ENCODE measurements around the gene DNAJC18.
"Not testable (repeated sequence)": the region's sequence is repeated elsewhere in the genome, so short reads cannot be mapped to it uniquely, and the experiment has no call there.

Gene DNAJC18

DNA sequence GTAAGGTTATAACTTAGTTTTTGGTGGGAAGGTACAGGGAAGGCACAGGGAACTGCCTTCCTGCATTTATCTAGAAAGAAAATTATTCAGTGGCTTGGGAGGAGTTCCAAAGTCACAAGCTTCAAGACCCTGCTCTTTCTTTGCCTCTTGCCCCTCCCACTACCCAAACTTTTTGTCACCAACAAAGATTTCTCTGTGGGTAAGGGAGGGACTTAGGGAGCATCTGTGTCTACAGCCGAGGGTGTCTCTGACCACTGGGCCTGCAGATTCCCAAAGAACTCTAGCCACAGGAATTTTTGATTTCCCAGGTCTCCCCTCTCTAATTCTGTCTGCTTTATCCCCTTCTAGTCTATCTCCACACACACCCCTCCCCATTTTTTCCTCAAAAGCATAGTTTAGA is 21.1 kb upstream of the DNAJC18 start:
- DNase-seq = no peak

DNA sequence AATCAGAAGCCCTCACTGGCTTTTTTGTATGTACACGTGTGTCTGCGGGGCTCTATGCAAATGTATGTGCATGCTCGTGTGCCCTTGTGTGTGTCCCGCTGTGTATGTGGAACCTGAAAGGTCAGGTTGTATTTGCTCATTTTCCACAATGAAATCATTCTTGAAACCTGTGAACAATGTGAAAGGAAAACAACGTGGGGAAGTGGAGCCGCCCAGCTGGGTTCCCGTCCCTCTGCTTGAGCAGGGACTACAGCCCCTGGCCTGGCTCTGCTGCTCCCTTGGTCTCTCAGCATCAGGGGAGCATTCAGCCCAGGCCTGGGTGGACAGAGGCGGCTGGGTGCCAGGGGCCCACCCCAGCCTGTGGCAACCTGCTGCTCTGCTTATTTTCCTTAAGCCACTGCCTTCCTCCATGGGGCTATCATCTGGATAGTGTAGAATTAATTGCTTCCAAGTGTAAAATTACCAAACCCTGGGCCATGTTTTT is 20.2 kb upstream of the DNAJC18 start:
- DNase-seq = no peak

DNA sequence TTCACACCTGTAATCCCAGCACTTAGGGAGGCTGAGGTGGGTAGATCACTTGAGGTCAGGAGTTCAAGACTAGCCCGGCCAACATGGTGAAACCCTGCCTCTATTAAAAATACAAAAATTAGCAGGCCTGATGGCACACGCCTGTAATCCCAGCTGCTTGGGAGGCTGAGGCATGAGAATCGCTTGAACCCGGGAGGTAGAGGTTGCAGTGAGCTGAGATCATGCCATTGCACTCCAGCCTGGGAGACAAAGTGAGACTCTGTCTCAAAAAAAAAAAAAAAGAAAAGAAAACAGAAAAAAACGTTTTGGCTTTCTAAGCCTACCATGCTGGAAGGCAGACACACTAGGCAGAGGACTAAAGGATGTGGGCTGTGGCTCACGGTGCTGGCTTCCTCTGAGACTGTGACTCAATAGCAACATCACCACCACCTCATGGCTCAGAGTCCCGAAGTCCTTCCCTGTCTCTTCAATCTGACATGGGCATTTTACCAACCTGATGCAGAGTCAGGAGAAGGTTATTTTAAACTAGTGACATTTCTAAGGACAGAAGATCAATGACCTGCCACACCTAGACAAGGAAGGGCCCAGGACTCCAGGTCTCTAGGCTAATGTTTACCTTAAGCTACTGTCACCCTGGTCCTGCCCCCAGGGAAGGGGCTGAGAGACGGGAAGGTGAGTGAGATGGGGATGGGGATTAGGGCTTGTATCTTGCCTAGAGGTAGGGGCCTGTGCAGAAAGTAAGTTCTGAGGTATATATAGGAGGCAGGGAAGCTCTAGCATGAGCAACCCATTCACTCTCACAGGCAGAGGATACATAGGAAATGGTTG is 19.5 kb upstream of the DNAJC18 start:
- DNase-seq = no peak

DNA sequence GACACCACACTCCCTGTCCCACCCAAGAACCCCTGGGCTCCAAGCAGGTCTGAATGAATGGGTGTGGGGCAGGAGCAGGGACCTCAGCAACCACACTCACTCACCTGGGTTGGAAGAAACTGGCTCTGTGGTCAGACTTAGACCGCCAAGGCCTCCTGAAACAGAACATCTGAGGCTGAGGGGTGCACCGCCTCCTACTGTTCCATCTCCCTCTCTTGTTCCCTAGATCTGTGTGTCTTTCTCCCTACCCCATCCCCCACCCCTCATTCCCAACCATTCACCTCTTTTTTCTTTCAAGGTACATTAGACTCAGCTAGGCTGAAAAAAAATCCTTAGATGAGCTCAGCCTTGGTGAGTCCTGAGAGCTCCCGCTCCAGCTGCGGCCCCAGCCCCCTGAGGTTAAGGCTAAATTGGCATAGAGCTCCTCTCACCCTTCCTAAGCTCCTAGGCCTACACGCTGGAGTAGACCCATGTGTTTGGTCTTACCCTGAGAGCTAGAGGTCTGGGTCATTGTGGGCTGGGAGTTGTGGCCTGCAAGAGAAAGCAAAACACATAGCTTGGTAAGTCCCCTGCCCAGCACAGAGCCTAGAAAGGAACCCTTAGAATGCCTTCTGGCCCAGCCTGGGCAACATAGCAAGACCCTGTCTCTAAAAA is 18.5 kb upstream of the DNAJC18 start:
- no peak for DNase-seq

DNA sequence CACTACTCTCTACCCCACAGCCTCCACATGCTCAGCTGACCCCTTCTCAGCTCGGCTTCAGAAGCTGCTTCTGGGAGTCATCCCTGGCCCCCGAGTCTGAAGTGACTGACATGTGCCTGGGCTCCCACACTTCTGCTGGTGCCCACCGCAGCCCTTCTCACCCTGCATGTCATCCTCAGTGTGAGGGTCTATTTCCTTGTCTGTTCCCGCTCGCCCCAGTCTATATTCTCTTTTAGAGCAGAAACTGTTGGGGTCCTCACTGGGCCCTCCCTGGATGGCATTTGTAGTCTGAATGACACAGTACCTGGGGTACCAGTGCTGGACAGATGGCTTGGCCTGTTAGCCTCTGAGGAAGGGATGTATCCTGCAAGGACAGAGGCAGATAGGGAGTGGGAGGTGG is 17.9 kb upstream of the DNAJC18 start:
- no peak for DNase-seq

DNA sequence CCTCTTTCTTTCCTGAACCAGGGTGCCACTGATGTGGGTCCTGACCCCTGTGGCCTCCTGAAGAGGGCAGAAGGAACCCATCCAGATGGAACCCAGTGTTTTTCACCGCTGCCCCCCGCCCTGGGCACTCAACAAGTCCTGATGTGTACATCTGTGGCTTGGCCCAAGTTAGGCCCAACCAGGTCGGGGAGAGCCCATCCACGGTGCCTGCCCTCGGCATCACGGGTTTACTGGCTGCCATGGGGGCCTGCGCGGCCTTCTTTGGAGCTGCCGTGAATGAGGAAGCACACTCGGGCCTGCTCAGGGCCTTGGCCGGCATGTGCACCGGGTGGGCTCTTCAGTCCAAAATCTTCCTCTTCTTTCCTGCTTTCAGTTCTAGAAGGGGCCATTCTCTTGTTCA is 17.5 kb upstream of the DNAJC18 start:
- DNase-seq = no peak

DNA sequence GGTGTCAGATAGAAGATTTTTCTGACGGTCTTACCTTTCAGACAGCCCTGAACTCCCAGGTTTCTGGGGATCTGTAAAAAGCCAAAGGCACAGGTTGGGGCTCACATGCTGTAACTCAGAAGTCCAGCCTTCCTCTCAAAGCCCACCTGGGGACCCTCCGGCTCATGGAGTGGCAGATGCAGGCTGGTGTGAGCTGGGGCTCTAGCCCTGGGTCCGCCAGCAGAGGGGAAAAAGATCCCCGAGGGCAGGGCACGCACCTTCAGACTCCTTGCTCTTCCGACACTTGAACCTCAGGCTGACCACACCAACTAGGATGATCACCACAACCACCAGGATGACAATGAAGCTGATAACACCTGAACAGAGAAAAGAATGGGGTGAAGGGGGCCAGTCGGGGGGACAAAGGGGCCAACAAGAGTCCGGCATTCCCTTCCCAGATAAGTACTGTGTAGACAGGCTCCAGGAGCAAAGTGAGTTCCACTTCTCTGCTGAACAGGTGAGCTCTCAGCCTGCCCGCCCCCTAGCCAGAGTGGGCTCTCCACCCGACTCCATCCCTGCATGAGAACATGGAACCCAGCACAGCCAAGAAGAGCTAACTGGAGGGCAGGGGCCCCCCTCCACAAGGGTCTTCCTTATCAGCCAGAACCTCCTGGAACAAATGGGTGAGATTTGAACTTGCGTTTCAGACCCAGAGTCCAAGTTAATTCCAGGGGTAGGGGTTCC is 15.4 kb upstream of the DNAJC18 start:
- DNase-seq = no peak

DNA sequence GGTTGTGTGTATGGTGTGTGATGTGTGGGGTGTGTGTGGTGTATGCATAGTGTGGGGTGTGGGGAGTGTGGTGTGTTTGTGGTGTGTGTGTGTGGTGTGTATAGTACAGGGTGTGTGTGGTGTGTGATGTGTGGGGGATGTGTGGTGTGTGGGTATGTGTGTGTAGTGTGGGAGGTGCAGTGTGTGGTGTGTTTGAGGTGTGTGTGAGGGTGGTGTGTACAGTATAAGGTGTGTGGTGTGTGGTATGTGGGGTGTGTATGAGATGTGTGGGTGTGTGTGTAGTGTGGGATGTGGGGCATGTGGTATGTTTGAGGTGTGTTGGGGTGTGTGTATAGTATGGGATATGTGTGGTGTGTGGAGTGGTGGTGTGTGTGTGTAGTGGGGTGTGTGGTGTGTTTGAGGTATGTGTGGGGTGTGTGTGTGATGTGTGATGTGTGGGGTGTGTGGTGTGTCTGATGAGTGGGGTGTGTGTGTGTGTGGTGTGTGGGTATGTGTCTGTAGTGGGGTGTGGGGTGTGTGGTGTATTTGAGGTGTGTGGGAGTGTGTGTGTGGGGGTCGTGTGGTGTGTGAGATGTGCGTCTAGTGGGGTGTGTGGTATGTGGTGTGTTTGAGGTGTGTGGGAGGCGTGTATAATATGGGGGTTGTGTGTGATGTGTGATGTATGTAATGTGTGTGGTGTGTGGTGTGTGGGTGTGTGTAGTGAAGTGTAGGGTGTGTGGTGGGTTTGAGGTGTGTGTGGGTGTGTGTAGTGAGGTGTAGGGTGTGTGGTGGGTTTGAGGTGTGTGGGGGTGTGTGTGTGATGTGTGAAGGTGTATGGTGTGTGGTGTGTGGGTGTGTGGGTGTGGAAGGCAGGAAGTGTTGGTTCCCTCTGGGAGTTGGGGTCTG is 14.6 kb upstream of the DNAJC18 start:
- no peak for DNase-seq

DNA sequence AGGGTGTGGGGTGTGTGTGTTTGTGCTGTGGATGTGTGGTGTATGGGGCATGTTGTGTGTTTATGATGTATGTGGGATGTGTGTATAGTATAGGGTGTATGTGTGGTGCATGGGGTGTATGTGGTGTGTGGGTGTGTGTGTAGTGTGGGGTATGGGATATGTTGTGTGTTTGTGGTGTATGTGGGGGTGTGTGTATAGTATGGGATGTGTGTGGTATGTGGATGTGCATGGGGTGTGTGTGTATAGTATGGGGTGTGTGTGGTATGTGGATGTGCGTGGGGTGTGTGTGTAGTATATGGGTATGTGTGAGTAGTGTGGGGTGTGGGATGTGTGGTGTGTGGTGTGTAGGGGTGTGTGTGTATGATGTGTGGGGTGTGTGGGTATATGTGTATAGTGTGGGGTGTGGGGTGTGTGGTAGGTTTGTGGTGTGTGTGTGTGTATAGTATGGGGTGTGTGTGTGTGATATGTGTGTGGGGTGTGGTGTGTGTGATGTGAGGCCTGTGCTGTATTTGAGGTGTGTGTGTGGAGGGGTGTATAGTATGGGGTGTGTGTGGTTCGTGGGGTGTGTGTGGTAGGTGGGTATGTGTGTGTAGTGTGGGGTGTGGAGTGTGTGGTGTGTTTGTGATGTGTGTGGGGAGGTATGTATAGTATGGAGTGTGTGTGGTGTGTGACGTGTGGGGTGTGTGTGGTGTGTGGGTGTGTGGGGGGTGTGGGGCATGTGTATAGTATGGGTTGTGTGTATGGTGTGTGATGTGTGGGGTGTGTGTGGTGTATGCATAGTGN is 12.7 kb upstream of the DNAJC18 start:
- no peak for DNase-seq

DNA sequence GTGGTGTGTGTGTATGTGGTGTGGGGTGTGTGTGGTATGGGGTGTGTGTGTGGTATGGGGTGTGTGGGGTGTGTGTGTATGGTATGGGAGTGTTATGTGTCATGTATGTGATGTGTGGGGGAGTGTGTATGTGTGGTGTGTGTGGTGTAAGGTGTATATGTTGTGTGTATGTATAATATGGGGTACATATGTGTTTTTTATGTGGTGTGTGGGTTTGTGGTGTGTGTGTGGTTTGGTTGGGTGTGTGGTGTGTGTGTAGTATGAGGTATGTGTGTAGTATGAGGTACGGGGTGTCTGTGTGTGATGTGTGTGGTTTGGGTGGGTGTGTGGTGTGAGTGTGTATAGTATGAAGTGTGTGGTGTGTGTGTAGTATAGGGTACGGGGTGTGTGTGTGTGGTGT is 11.9 kb upstream of the DNAJC18 start:
- DNase-seq = no peak

DNA sequence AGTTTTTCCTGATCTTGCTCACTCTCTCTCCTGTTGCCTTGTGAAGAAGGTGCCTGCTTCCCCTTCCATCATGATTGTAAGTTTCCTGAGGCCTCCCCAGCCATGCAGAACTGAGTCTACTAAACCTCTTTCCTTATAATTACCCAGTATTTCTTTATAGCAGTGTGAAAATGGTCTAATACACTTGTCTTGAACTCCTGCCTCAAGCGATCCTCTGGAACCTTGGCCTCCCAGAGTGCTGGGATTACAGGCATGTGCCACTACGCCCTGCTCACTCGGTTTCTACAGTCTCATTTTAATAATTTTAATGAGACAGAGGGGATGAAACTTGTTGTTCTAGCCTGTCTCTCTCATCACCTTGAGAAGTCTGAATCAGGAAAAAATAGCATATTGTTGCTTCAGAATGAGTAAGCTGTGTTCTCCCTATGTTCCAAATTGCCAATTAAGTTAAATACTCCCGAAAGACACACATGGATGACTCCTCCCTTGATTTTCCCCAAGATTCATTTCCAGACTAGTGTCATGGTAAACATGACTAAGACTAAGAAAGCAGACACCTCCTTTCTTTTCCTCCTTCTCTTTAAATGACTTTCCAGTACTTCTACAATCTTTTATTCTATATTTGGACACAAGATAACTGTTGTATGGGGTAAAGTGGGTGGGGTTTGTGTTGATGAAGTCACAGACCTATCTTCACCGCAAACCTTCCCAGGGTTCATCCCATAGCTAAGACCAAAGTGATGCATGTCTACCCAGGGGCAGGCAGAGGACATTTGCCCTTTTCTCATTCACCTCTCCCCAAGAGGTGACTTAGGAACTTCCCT is 7.8 kb upstream of the DNAJC18 start:
- no peak for DNase-seq

DNA sequence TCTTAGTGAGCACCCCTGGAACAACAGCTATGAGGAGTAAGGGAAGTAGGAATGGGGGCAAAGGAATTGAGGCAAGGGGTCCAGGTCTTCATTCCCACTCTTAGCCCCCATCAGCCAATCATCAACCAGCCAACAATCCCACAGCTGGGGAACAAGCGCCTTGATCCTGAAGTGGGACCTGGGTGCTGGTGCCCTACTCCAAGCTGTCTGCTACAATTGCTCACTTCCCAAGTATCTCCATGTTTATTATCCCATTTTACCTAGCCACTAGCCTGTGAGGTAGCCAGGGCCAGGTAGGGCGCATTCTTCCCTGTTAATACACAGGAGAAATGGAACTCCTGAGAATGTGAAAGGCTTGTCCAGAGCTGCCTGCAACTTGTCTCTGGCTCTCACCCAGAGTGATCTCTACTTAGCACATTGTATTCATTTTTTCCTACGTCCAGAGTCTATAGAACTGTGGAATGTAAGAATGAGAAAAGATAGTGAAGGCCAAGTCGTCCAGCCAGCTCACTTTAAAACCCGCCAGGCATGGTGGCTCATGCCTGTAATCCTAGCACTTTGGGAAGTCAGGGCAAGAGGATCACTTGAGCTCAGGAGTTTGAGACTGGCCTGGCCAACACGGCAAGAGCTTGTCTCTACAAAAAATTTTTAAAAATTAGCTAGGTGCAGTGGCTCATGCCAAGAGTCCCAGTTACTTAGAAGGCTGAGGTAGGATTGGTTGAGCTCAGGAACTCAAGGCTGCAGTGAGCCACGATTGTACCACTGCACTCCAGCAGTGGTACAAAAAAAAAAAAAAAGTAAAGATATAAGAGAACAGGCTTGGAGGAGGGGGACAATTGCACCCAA is 6.2 kb upstream of the DNAJC18 start:
- DNase-seq = no peak

DNA sequence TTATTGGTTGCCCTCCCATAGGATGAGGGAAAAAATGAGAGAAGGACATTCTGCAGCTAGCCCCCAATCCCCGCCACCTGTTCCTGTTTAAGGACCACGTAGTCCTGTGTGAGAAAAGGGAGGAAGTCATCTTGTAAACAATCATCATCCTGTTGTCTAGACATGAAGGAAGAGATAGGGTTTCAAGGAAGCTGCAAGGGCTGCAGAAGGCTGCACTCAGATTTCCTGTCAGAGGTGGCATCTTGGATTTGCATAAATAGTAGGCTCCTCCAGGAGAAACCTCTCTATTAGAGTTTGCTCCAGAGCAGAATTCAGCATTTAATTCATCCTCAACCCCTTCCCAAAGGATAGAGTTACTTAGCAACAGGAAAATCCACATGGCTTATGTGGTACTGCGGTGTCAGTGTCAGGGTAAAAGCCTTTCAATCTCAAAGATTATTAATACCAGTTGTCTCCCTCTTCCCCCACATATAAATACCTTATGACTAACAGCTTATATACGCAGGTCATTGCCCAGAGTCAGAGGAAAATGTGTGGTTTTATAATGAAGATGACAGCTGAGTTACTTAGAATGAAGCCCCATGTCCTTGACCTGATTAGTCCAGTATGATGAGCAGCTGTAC is 4.6 kb upstream of the DNAJC18 start:
- DNase-seq = no peak

DNA sequence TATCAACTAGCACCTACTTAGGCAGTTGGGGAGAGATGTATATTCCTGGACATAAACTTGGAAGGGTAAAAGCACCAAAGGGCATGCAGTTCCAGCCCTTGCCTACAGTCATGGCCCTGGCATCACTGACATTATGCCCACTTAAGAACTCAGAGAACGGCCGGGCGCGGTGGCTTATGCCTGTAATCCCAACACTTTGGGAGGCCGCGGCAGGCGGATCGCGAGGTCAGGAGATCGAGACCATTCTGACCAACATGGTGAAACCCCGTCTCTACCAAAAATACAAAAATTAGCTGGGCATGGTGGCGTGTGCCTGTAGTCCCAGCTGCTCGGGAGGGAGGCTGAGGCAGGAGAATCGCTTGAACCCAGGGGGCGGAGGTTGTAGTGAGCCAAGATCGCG is 1.1 kb upstream of the DNAJC18 start:
- DNase-seq = not testable (repeated sequence)

DNA sequence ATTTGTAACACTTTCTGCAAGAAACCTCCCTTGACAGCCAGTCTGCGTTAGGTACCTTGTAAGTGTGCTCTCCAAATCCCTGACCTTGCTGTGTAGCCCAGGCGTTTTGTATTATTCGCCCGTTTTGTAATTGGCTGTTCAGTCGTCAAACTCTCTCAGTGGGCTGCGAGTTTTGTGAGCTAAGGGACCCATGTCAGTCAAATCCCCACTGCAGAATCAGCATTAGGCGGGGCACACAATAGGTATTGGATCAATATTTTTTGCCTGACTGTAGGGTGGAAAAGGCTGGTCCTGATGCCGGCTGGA is 665 bp downstream of the DNAJC18 start:
- no peak for DNase-seq

DNA sequence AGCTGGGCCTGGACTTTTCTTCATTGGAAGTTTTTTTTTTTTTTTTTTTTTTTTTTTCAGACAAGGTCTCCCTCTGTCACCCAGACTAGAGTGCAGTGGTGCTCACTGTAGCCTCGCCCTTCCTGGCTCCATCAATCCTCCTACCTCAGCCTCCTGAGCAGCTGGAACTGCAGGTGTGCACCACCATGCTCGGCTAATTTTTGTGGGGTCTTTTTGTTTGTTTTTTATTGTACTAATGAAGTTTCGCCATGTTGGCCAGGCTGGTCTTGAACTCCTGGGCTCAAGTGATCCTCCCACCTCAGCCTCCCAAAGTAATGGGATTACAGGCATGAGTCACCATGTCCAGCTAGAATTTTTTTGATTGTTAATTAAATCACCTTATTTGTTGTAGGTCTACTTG is 3.6 kb downstream of the DNAJC18 start:
- DNase-seq = no peak

DNA sequence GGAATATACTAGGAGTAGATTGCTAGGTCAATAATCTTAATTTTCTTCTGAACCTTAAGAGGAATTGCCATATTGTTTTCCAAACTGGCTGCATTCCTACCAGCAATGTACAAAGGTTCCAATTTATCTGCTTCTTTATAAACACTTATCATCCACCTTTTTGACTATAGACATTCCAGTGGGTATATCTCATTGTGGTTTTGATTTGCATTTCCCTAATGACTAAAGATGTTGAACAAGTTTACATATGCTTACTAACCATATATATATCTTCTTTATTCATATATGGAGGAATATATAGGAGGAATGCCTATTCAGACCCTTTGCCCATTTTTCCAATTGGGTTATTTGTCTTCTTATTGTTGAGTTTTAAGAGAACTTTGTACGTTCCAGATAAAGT is 7.6 kb downstream of the DNAJC18 start:
- no peak for DNase-seq

DNA sequence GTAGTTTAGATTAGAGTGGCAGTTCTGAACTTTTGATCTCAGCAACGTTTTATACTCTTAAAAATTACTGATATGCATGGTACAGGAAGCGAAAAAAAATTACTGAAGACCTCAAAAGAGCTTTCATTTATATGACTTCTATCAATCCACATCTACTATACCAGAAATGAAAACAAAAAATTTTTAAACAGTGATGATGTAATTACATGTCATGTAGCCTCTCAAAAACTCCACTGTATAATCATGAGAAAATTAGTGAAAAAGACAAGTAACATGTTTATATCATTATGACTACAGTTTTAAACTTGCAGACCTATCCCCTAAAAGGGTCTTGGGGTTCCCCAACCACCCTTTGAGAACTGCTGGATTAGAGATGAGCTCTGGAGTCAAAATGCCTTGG is 9.3 kb downstream of the DNAJC18 start:
- no peak for DNase-seq

DNA sequence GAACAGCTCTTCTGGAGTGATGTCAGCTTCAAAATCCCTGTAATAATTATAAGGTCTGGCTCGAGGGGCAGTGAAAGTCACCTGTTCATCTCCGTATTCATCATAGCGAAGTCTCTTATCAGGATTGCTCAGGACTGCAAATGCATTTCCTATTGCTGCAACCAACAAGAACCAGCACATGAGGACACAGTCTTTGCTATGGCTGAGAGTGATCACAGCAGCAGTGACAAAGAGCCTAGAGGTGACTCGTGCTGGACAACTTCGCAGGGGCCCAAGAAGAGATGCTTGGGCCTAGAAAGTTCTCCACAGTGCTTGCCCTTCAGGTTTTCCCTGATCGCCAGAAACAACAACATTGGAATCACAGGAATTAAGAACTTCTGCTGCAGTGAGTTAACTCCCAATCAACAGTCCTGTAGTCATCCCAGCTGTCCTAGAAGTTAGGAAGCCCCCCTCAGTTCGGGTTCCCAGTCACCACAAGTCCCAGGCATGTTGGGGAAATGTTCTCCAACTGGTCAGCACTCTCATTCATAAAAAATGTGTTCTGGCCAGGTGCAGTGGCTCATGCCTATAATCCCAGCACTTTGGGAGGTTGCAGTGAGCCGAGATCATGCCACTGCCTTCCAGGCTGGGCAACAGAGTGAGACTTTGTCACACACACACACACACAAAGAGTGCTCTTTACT is 13.0 kb downstream of the DNAJC18 start:
- no peak for DNase-seq

All from 8988T (cell line).